KOPT-K1 (cell line): ENCODE results near the gene UNC50.

Source experiments
- H3K27ac ChIP-seq: fragments of 200-600 bp; sonication (generic); 2 replicates; pipeline ENCODE4 v1.5.1; 2016; ENCODE audit warnings: antibody characterized with exemption, mild to moderate bottlenecking, low read depth, low read length; ENCODE audit not compliant: poor library complexity, severe bottlenecking
- H3K36me3 ChIP-seq: fragments of 200-600 bp; sonication (generic); 2 replicates; pipeline ENCODE4 v1.5.1; 2017; ENCODE audit warnings: antibody characterized with exemption, mild to moderate bottlenecking, low read length, moderate library complexity; ENCODE audit not compliant: insufficient read depth
- H3K9me3 ChIP-seq: fragments of 200-600 bp; sonication (generic); 2 replicates; pipeline ENCODE4 v1.5.1; 2017; ENCODE audit warnings: antibody characterized with exemption, low read length, mild to moderate bottlenecking; ENCODE audit not compliant: insufficient read depth, poor library complexity, severe bottlenecking

The UNC50 gene

DNA sequence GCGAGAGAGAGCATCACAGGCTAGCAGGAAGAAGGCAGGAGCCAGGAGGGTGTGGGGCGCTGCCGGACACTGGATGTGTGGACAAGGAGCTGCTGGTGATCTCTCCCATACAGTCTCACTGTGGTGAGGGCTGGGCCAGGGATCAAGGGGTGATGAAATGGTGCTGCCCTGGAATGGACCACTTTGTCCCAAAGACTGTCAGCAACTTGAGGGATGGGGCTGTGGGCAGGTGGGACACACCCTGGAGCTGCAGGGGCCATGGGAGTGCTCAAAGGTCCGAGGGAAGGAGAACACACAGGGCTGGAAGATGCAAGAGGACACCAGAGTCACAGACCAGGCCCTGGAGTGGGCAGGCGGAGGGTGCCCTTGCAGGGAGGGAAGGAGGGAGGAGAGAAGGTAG, 38.0 kb upstream of the UNC50 start:
- Histone ChIP-seq H3K27ac (no peak overlapping the region), H3K9me3 (no peaks in the 10 kb centered on the region), H3K36me3 (peaks cover 99% of the 10 kb centered on the region)

DNA sequence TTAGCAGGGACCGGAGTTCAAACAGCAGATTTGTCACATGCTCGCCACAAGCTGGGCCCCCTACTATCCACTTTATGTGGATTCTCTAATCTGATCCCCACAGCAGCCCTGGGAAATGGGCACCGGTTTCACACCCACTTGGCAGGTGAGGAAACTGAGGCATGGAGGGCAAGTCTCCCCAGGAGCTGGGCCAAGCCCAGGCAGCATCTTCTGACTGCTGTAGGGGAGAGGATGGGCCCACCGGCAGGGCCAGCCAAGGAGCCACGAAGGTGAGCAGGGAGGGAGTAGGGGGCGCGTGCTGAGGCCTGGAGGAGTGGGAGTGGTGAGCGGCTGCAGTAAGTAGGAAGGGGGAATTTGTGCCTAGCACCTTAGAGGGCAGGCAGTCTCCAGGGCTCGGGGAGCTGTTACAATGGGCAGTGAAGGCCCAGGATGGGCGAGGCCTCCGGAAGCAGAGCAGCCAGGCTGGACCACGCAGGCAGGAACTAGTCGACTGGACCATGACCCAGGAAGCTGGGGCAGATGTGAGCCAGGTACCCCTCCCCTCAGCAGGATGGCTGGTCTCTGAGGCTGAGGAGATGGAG, 37.2 kb upstream of the UNC50 start:
- H3K9me3 ChIP-seq = no peaks in the 10 kb centered on the region
- H3K27ac ChIP-seq = no peak overlapping the region
- peaks cover 99% of the 10 kb centered on the region for H3K36me3 ChIP-seq

DNA sequence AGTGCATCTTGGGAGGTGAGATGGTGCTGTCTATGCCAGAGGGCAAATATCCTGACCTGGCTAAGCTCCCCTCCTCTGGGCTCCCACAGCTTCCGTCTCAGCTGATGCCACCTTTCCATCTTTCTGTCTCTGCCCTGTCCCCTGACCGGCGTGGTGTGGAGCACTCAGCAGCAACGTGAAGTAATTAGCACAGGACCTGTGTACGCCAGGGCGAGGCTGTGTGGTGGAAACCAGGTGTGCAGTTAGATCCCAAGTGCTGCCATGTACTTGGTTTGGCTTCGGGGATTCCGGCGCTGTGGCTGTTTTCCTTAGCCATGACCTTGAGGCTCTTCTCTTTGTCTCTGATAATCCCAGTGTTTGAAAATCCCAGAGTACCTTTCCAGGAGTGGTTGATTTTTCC, 36.6 kb upstream of the UNC50 start:
- Histone ChIP-seq H3K9me3 (no peaks in the 10 kb centered on the region), H3K27ac (no peak overlapping the region), H3K36me3 (peaks cover 99% of the 10 kb centered on the region)

DNA sequence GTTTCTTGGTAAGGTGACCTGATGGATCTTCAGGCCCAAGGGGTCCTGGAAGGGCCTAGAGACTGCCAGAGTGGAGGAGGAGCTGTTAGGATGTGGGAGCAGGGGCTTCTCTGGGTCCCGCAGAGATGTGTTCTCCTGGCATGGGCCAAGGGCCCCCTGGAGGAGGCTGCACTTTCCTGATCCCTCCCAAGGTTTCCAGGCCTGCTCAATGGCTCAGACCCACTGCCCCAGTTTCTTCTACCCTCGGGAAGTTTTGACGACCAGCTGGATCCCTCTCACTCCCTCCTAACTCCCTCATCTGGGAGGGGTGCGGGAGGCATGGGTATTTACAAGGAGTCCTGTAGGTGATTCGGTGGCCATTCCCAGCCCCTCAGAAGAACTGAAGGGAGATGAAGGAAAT, 36.2 kb upstream of the UNC50 start:
- peaks cover 99% of the 10 kb centered on the region for H3K36me3 ChIP-seq
- H3K27ac ChIP-seq = no peak overlapping the region
- H3K9me3 ChIP-seq = no peaks in the 10 kb centered on the region

DNA sequence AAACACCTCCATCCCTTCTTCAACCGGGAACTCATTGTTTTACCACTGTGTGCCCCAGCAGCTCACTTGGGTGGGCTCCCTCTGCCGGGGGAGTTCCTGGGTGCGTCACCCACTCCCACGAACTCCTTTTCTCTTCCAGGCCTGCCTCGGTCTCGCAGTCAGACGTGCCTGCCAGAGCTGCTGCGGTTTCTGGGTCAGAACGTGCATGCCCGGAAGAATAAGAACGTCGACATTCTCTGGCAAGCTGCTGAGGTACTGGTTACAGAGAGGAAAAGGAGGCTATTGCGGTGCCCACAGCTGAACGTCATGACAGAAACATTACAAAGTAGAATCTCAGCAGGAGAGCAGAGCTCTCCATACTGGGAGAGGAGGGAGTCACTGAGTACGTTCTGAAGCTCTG, 35.7 kb upstream of the UNC50 start:
- Histone ChIP-seq H3K27ac (no peak overlapping the region), H3K9me3 (no peaks in the 10 kb centered on the region), H3K36me3 (peaks cover 99% of the 10 kb centered on the region)

DNA sequence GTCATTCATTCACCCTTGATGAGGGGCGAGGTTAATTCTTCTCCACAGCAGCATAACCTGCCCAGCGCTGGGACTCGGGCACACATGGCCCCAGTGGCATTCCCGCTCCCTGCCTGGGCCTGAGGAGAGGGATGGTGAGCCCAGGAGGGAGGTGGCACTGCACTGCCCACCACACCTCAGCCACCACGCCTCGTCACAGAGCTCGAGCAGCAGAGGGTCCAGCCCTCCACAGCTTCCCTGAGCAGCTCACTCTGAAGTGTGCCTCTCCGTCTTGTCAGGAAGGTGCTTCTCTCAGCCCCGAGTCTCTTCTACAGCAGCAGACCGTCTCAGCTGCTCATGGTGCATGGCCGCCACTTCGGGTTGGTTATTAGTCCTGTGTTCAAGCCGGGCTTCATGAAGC, 35.0 kb upstream of the UNC50 start:
- Histone ChIP-seq H3K9me3 (no peaks in the 10 kb centered on the region), H3K36me3 (peaks cover 99% of the 10 kb centered on the region), H3K27ac (no peak overlapping the region)

DNA sequence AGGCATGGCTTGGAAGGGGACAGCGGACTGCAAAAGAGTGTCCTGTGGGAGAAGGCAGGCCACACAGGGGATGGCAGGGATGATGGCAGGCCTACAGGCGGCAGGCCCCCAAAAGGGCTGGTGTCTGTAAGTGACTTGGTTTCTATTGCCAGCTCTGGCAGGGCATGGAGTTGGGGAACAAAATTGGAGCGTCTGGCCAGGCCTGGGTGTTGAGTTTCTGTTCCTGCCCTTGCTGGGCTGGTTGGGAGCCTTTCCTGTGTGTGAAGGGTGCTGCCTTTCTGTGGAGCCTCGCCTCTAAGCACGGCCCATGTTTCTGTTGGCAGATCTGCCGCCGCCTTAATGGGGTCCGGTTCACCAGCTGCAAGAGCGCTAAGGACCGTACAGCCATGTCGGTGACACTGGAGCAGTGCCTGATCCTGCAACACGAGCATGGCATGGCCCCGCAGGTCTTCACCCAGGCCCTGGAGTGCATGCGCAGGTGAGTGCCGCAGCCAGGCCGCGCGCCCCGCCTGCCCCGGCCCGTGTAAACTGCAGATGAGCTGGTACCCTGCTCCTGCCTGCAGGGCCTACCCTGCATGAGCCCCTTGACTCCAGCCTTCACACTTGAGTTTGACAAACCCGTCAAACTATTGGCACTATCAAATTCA, 31.6 kb upstream of the UNC50 start:
- peaks cover 99% of the 10 kb centered on the region for H3K36me3 ChIP-seq
- H3K9me3 ChIP-seq = no peaks in the 10 kb centered on the region
- H3K27ac ChIP-seq = no peak overlapping the region

DNA sequence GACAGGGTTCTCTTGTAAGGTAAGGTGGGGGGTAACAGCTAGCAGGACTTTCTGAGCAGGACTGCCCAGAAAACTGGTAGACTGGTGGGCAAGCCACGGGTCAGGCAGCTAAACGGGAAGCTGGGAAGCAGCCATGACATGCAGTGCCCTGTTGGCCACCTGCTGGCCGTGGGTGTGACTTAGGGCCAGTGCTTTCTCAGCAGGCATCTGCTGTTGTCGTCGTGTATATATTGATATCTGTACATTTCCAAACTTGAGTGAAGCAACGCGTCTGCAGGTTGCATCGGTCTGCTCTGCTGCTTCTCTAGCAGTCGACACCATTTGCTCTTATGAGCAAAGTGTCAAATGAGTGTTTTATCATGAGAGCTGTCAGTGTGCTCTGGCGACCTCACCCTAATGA, 31.1 kb upstream of the UNC50 start:
- no peak overlapping the region for H3K27ac ChIP-seq
- peaks cover 99% of the 10 kb centered on the region for H3K36me3 ChIP-seq
- no peaks in the 10 kb centered on the region for H3K9me3 ChIP-seq

DNA sequence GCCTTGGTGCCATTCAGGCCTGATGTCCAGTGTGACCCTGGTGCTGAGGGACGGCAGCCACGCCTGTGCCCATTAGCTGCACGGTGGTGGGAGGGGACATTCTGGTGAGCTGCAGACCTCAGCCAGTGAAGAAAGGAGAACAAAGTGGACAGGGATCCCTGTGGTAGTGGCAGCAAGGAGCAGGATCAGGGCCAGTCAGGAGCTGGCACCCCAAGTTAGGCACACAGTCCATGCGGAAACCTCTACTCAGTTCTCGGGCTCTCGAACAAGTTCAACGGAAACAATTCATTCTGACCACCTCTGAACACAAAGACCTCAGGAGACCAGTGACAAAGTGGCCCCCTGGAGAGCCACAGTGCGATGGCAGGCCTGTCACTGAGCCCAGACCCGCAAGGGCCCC, 30.2 kb upstream of the UNC50 start:
- no peaks in the 10 kb centered on the region for H3K9me3 ChIP-seq
- peaks cover 97% of the 10 kb centered on the region for H3K36me3 ChIP-seq
- no peak overlapping the region for H3K27ac ChIP-seq

DNA sequence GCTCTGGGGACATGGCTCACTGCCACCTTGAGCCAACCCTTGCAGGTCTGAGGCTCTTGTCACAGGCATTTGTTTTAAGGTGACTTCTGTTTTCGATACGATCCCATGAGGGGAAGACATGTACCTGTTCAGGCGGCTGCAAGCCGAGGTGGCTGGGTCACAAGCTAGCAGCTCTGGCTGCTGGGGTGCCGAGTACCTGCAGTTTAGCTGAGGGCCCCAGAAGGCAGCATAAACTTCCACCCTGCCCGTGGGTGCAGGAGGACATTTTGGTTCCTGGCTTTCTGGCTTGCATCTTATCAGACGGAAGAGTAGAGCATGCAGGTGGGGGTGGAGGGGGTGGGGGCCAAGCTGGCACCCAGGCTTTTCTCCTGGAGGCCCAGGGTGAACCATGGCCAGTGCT, 28.5 kb upstream of the UNC50 start:
- no peaks in the 10 kb centered on the region for H3K9me3 ChIP-seq
- peaks cover 95% of the 10 kb centered on the region for H3K36me3 ChIP-seq
- H3K27ac ChIP-seq = no peak overlapping the region

DNA sequence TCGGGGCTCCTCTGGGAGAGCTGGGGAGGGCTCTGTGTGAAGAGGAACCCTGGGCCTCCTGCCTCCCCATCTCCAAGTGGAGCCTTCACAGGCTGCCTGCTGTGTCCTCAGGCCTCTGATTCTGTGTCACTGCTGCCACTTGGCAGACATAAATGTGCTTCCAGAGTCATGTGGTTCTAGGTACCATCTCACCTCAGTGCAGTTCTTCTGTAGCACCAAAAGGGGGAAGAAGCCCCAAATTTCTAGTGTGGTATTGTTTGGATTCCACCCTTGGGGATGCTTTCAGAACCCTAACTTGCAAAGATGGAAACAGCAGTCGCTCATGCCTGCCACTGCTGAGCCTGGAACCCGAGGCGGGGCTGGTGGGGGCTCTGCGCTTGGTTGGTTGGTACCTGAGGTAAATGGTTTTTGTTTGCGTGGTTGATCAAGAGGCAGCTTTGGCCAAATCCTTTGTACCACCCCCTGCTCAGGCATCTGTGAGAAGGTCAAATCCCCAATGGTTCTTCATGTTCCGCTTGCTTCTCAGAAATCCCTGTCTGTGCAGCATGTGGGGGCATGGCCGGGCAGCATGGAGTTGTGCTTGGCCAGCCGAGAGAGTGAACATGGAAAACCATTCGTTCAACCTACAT, 27.6 kb upstream of the UNC50 start:
- H3K27ac ChIP-seq = no peak overlapping the region
- peaks cover 87% of the 10 kb centered on the region for H3K36me3 ChIP-seq
- H3K9me3 ChIP-seq = no peaks in the 10 kb centered on the region

DNA sequence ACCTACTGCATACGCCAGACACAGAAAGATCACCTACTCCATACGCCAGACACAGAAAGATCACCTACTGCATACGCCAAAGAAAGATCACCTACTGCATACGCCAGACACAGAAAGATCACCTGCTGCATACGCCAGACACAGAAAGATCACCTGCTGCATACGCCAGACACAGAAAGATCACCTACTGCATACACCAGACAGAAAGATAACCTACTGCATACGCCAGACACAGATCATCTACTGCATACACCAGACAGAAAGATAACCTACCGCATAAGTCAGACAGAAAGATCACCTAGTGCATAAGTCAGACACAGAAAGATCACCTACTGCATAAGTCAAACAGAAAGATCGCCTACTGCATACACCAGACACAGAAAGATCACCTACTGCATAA, 25.9 kb upstream of the UNC50 start:
- Histone ChIP-seq H3K36me3 (peaks cover 87% of the 10 kb centered on the region), H3K9me3 (no peaks in the 10 kb centered on the region), H3K27ac (no peak overlapping the region)

DNA sequence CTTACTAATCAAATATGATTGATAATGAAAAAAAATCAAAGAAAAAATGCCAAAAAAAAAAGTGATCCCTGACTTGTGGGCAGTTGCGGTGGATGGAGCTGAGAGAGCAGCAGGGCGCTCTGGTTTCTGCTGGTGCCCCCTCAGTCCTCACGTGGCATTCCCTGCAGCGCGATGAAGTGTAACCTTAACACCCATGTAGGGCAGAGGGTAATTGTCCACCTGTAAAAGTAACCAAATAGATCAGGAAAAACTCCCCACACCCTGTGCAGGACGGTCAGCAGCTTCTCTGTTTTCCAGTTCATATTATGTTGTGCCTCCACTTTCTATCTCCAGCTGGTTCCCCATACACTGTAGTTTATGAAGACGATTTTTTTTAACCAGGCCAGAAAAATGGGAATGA, 25.1 kb upstream of the UNC50 start:
- Histone ChIP-seq H3K27ac (no peak overlapping the region), H3K36me3 (peaks cover 79% of the 10 kb centered on the region)

DNA sequence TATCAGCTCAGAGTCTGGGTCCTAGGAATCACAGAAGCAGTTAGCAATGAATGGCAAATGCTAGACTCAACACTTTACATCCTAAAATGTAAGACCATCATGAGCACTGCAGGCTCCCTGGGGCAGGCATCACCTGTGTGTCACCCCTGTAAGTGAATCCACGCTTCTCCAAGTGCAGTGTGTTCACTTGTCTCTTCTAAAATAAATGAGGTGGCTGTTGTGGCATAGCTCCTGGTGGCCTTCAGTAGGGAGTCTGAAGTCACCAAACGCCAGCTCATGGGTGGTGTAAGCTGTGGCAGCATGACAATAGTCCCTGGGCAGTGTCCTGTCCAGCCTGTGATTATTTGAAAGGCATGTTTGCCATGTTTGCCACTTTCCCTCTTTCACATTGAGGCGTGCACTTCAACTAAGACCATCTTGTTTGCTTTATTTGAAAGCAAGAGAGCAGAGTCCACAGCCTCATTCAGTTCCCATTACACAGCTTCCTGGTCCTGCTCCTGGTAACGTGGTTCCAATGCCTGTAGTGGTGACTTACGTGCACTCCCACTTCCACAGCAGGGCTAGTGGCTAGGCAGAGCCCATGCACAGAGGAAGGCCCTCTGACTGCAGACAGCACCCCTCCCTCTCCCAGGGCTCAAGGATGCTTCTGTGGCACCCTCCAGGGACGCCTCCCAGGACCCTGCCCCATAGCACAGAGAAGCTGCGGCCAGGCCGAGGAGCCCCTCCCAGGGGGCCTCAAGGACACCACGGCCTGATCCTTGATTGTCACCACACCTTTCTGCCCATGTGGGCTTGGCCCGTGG, 24.4 kb upstream of the UNC50 start:
- H3K27ac ChIP-seq = peak overlapping the region; percentile 15
- no peaks in the 10 kb centered on the region for H3K9me3 ChIP-seq
- peaks cover 72% of the 10 kb centered on the region for H3K36me3 ChIP-seq

More for the DNA sequence above, 25.1 kb upstream of the UNC50 start:
- H3K9me3 ChIP-seq = no peaks in the 10 kb centered on the region

DNA sequence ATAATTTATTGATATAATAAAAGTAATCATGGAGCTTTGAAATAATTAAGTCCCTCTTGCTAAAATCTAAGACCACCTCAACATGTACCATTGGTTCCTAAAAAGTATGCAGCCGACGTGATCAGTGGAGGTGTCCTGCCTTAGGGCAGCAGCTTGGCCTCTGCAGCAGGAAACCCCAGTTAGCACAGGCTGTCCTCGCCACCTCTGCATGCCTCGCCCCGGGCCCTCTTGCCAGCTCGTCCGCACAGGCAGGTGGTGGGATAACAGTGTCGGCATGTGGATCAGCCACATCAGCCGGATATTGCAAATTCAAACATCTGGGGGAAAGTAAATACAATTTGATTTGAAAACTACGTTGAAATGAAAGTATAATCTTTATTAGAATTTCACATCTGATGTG, 23.0 kb upstream of the UNC50 start:
- Histone ChIP-seq H3K9me3 (no peaks in the 10 kb centered on the region), H3K27ac (no peak overlapping the region), H3K36me3 (peaks cover 62% of the 10 kb centered on the region)
